SH-SY5Y (cell line): Measurements from ENCODE around the gene PIK3C2A.

ENCODE experiments used
- GATA2 ChIP-seq: IDR thresholded peaks from 2 replicates; pipeline ENCODE4 v1.6.1; 2011; ENCODE audit warnings: mild to moderate bottlenecking, low read depth, low read length
- GATA3 ChIP-seq: IDR thresholded peaks from 2 replicates; pipeline ENCODE4 v1.6.1; 2011; ENCODE audit warnings: low read depth, mild to moderate bottlenecking, low read length, moderate library complexity

GRCh38 chr11:17179970-17180369 lies 27.8 kb downstream of the PIK3C2A start:
- no peak for TF ChIP-seq GATA2
- TF ChIP-seq GATA3, result no peak
